RCC 7860 (cell line): ENCODE data around the gene HRCT1.
"Not testable (repeated sequence)": the region's sequence is repeated elsewhere in the genome, so short reads cannot be mapped to it uniquely, and the experiment has no call there.

Source experiments
- DNase-seq: peaks from one replicate; pipeline ENCODE4 v3.0.0-alpha.2; 2015; ENCODE audit warnings: low spot score
- FAIRE-seq: peaks from 2 replicates; lab custom pipeline; 2012; peaks lifted over from hg19 to GRCh38; lab: Jason Lieb, UNC

Gene HRCT1

DNA sequence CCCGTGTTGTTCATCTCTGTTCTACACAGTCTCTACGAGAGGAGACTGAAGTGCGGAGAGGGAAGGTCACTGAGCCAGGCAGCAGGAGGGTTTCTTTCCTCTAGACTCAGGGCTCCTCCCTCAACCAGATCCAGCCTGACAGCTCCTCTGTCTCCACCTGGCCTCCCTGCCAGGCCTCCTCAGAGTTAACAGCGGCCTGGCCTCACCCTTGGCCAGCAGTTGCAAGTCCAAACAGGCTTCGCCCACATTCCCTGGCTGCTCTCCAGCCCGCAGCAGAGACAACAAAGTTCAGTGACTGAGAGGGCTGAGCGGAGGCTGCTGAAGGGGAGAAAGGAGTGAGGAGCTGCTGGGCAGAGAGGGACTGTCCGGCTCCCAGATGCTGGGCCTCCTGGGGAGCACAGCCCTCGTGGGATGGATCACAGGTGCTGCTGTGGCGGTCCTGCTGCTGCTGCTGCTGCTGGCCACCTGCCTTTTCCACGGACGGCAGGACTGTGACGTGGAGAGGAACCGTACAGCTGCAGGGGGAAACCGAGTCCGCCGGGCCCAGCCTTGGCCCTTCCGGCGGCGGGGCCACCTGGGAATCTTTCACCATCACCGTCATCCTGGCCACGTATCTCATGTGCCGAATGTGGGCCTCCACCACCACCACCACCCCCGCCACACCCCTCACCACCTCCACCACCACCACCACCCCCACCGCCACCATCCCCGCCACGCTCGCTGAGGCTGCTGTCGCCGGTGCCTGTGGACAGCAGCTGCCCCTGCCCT is at the start of gene HRCT1:
Gene HRCT1, plus strand, starts transcription at position 291 of the 768 bp plus-strand sequence. Its CDS starts 86 bp downstream, at position 377.
- FAIRE-seq (peak; percentile 87), DNase-seq (peak; percentile 88)

DNA sequence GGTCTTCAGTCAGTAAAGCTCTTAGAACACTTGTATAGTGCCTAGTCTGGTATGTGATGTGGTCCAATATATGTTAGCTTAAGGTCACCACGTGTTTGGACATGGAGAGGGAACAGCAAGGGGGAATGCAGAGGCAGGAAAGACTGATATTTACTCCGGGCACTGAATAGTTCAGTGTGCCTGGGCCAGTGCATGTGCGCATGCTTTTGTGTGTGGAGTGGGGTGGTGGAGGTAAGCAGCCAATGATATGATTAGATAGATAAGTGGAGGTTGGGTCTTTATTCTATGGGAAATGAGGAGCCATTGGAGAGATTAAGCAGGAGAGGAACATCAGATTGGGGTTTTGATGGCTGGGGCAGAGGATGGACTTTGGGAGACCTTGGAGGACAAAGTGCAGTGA is 49.8 kb upstream of the HRCT1 start:
- FAIRE-seq (no peak), DNase-seq (no peak)

DNA sequence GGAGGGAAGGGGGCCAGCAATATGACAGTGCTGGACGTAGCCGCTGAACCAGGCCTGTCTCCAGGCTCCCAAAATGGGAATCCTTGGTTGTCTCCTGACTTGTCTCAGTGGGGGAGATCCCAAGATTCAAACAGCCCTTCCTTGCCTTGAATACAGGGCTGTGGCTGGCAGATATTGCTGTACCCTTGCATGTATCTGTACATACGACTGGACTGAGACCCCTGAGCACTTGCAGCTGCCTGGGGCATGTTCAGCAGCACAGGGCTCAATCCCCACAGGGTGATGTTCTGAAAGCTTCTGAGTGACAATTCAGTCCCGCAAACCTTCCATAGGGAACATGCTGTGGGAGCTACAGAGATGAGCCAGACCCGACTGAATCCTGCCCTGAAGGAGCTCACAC is 49.1 kb upstream of the HRCT1 start:
- no peak for FAIRE-seq
- no peak for DNase-seq

DNA sequence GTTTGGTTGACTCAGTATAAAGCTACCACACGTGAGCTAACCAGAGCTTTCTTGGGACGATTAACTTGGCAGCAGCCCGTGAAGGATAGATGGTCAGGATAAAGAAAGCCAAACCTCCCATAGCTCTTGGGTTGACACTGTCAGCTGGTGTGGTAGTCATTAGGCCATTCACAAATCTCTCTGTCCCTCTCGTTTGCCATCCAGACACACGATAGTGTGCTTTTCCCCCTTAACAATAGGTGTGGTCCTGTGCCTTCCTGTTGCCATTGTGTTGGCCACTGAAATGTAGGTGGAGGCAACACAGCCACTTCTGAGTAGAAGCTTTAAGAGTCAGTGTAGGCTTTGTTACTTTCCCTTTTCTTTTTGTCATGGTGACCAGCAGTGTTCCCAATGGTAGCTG is 47.5 kb upstream of the HRCT1 start:
- FAIRE-seq (no peak), DNase-seq (no peak)

DNA sequence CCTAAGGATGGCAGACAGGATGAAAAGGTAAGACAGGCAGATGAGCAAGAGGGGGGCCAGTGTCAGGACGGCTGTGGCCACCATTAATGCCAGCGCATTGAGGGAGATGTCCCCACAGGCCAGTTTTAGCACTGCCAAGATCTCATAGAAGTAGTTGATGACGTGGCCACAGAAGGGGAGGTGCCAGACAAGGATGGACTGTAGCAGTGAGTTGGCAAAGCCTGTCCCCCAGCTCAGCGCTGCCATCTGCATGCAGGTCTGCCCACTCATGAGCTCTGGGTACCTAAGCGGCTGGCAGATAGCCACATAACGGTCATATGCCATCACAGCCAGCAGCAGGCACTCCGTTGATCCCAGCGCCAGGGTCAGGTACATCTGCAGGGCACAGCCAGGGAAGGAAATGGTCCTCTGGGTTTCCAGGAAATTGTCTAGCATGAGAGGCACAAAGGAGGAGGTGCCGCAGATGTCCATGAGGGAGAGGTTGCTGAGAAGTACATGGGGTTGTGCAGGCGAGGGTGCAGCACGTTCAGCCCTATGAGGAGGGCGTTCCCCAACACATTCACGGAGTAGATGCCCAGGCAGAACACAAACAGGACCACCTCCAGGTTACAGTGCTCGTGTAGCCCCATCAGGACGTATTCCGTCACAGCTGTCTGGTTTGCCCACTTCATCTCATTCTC is 46.6 kb upstream of the HRCT1 start:
- FAIRE-seq (no peak), DNase-seq (no peak)

DNA sequence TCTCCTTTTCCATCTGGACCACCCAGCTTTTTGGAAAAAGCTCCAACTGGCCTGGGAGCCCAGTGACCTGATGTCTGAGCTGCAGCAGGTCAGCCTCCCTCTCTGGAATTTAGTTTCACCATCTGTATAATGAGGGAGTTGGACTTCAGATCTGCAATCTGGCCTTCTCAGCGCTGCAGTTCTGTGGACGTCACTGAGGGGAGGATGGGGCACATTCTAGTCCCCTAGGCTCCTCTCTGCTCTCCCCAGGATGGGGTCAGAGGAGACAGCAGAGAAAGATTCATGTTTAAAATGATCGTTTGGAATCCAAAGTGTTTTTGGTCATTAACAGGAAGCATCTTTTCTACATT is 46.0 kb upstream of the HRCT1 start:
- FAIRE-seq, result no peak
- no peak for DNase-seq

DNA sequence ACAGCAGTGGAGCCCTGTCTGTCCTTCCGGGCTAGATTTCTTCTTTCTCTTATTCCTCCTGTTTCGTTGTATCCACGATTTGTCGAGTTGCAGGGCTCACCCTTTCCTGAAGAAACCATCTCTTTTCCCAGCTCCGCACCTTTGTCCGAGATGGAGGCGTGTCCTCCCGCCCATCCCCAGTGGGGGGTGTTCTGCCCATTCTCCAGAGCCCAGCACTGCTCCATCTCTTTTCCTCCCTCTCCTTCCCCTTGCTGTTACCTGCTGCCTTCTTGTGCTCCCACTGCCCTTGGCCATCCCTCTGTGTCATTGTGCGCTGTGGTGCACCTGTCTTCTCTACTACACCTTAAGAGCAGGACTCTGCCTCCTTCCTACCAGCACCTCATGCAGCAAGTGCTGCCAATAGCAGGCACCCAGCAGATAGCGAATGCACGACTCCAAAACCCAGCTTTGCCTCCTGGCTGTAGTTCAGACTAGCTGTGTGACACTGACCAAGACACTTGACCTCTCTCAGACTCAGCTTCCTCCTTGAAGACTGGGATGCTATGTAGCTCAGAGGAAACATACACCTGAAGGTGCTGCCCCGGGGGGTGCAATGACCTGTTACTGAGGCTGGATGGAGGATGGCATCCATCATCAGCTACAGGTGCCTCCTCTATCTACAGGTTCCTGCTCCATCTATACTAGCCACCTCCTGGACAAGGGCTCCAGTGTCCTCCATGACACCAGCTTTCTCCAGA is 44.7 kb upstream of the HRCT1 start:
- no peak for DNase-seq
- no peak for FAIRE-seq

DNA sequence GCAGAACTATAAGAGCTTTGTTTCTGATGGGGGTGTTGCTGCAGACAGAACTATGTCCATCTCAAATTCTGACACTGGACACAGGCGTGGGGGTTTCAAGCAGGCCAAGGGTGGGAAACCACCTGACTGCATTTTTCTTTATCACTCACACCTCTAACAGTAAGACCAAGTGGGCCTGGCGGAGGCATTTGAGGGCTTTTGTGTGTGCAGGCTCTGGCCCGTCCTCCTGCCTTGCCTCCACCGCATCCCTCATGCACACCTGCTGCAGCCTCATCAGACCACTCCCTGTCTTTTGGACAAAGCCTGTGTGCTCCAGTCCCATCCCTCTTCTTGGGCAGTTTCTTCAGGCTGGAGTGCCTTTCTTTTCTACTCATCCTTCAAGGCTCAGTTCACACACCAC is 43.7 kb upstream of the HRCT1 start:
- DNase-seq (no peak), FAIRE-seq (no peak)

DNA sequence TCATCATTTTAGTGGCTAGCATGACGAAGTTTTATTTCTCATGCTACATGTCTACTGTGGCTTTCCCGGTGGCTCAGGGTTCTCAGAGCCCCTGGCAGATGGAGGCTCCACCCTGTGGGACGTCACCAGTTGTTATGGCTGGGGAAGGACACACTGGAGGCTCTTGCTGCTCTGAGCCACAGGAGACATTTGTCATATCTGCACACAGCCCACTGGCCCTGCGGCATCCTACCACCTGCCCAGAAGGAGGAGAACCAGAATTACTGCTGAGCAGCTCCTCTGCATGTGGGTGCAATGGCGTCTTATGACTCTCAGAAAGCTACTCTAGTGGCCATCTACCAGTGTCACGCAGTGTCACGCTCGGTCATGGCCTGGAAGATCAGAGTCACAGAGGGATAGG is 42.4 kb upstream of the HRCT1 start:
- no peak for DNase-seq
- FAIRE-seq, result no peak

DNA sequence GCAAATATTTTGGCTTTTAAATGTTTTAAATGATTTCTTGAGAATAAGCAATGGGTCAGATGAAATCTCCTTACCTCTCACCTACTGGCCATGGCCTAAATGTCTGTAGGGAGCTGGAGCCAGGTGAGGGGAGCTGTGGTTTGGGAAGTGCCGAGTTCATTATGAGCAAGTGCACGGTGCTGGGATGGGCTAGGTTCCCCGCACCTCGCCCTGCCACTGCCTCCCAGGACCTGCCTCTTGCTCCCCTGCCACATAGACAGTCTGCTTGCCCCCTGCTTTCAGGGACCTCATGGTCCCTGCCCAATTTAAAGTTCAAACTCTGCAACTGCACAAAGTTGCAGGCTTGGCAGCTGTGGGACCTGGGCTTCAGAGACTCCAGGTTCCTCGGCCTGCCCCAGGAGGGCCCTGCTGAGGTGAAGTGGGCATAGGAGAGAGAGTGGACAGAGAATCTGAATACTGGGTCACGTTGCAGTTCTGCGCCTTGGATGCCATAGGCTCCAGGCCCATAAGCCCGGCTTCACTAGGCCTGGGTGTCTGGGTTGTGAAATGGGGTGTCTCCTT is 41.2 kb upstream of the HRCT1 start:
- DNase-seq (no peak), FAIRE-seq (no peak)

DNA sequence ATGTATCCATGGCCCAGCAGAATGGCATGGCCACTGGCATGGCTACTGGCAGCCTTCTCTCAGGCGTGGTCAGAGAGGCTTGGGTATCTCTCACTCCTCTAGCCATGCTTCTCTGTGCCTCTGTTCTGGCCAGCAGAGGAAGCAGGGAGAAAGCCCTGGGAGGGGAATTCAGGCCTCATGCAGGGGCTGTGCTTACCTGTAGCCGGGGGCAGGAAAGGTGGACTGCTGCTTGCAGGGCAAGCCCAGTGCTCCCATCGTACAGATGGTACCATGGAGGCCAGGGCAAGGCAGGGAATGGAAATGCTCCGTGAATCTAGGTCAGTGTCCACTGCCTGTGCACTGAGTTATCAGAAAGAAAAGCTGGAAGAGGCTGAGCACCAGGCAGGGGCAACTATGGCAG is 38.5 kb upstream of the HRCT1 start:
- DNase-seq (no peak), FAIRE-seq (no peak)

DNA sequence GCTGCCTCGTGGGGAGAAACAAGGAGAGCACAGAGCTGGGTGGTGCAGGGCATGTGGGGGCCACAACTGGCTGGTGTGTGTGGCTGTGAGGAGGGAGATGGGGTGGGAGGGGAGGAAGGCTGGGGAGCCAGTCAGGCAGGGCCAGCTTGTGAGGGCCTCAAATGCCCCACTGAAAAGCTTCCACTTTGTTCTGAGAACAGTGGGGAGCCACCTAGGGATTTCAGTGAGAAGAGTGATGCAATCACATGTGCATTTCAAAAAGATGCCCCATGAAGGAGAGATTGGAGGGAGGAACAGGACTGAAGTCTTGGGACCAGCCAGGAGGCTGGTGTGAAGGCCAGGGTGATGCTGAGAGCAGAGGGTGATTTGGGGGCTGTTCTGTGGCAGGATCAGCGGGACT is 37.1 kb upstream of the HRCT1 start:
- FAIRE-seq (no peak), DNase-seq (no peak)

DNA sequence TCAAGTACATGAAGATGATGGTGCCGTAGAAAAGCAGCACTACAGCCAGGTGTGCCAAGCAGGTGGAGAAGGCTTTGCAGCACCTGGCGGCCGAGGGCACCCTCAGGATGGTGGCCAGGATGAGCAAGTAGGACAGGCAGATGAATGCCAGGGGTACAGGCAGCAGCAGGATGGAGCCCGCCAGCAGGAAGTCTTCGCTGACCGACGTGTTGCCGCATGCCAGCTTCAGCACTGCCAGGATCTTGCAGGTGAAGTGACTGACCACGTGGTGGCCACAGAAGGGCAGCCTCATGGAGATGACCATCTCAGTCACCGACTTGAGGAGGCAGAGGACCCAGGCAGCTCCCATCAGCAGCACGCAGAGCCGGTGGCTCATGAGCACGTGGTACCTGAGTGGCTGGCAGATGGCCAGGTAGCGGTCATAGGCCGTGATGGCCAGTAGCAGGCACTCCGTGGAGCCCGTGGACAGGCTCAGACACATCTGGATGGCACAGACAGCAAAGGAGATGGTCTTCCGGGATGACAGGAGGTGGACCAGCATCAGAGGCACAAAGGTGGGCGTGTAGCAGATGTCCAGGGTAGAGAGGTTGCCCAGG is 36.3 kb upstream of the HRCT1 start:
- DNase-seq (no peak), FAIRE-seq (no peak)

DNA sequence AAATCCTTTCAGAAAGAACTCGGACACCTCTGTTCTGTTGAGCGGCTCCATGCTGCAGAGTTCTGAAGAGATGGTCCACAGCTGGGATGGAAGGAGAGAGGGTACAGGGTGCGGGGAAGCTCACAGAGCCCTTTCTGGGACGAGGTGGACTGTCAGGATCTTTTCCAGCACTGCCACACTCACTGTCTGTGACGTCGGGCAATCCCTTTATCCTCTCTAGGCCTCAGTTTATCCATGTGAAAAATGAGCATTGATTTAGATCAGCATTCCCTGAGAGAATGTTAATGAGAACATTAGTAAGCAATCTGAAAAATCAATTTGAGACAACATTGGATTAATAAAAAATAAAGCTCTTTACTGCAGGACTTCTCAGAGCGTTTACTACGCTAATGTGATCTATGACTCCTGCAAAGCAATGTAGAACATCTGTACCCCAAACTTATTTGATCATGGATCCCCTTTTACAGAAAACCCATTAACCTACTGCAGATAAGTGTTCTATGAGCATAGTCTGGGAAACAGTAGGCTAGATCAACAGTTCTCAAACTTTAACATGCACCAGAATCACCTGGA is 35.6 kb upstream of the HRCT1 start, which contains the start of gene OR13J1:
Gene OR13J1, minus strand, starts transcription at position 51 of the 573 bp plus-strand sequence. Its CDS starts 0 bp downstream, at position 51.
- FAIRE-seq, result no peak

DNA sequence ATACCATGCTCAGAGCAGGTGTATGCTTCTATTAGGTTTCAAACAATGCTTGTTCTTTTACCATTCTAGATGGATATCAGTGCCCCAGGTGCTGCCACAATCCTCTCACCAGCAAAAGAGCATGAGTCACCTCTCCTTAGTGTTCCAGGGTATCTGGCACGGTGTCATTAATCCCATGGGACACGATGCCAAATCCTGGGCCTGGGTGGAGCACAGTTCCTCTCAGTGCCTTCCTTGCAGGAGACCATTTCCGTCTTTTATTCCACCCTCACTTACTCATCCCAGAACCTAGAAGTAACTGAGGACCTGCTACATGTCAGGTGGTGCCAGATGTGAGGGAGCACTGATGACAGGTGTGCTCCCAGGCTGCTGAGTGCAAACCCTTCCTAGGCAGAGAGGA is 34.5 kb upstream of the HRCT1 start:
- no peak for DNase-seq
- no peak for FAIRE-seq

More for the DNA sequence above, 35.6 kb upstream of the HRCT1 start, which contains the start of gene OR13J1:
- DNase-seq, result no peak

DNA sequence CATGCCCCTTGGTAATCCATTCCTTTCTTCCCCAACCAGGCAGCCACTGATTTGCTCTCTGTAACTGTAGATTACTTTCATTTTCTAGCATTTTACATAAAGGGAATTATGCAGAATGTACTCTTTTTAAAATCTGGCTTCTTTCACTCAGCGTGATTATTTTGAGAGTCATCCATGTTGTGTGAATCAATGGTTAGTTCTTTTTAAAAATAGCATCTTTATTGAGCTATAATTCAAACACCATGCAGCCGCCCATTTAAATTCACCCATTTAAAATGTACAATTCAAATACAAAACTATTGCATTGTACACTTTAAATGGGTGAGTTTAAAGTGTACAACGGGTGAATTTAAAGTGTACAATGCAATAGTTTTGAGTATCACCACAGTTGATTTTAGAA is 33.5 kb upstream of the HRCT1 start:
- DNase-seq, result no peak
- FAIRE-seq, result no peak

DNA sequence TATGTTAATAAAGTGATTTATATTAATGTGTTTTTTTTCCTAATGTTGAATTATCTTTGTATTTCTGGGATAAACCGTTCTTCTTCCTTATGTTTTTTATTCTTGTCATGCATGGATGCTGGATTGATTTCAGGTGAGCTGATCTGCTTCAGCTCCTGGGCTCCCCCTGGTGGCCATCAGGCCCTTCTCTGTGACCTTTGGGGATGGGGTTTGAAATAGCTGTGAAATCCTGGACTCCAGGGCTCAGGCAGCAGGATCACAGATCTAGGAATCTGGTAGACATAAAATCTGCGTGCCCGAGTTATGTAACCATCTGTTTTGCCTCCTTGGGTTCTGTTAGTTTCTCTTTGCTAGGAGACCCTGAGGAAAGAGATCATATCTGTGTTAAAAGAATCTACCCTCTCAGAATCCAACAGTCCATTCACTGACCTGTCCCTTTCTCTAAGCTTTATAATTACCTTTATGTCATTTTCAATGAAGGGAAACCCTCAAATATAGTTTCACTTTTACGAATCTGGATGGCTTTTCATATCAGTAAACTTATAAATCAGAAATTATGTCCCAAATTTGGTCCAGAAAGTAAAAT is 23.6 kb upstream of the HRCT1 start:
- peak; percentile 33 for DNase-seq
- peak; percentile 69 for FAIRE-seq

DNA sequence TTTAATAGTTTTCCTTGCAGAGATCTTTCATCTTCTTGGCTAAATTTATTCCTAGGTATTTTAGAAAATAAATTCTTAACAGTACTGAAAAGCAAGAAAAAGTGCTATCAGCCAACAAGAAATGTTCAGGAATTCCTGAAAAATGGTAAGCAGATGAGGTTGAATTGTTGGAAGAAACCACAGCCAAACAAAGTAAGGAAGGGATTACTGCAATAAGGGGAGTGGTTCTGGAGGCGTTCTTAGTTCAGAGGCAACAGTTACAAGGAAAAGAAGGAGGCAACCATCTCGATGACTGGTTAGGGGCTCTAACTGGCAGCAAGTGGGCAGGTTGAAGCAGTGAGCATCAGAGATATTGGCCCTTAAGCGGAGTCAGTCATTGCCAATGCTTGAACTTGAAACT is 23.0 kb upstream of the HRCT1 start:
- FAIRE-seq, result no peak

DNA sequence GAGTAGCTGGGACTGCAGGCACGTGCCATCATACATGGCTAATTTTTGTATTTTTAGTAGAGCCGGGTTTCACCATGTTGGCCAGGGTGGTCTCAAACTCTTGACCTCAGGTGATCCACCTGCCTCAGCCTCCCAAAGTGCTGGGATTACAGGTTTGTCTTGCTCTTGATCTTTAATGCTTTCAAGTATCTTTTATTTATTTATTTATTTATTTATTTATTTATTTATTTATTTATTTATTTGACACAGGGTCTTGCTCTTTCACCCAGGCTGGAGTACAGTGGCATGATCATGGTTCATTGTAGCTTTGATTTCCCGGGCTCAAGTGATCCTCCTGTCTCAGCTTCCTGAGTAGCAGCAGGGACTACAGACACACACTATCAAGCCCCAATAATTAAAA is 21.1 kb upstream of the HRCT1 start:
- DNase-seq, FAIRE-seq: not testable (repeated sequence)

More for the DNA sequence above, 23.0 kb upstream of the HRCT1 start:
- DNase-seq, result no peak

DNA sequence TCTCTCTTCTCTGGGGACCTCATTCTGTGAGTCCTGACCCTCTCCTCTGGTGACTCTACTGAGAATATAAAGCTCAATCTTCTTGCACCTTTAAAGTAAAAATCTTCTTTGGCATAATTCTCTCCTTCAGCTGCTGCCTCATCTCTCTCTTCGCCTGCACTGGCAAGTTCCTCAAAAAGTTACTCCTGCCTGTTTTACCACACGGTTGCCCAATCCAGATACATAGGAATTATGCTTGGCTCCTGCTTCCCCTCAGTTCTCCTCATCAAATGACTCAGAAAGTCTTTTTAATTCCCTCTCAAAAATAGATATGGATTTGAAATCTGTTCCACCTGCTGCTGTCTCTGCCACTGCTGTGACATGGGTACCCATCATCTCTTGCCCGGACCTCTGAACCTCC is 14.4 kb upstream of the HRCT1 start:
- FAIRE-seq, result no peak
- no peak for DNase-seq
